ENCODE data around the gene THSD4.
A peak's percentile ranks its signal among the peaks of the same experiment; 100 is the strongest.
"Not testable (repeated sequence)": the region's sequence is repeated elsewhere in the genome, so short reads cannot be mapped to it uniquely, and the experiment has no call there.

THSD4 gene

DNA sequence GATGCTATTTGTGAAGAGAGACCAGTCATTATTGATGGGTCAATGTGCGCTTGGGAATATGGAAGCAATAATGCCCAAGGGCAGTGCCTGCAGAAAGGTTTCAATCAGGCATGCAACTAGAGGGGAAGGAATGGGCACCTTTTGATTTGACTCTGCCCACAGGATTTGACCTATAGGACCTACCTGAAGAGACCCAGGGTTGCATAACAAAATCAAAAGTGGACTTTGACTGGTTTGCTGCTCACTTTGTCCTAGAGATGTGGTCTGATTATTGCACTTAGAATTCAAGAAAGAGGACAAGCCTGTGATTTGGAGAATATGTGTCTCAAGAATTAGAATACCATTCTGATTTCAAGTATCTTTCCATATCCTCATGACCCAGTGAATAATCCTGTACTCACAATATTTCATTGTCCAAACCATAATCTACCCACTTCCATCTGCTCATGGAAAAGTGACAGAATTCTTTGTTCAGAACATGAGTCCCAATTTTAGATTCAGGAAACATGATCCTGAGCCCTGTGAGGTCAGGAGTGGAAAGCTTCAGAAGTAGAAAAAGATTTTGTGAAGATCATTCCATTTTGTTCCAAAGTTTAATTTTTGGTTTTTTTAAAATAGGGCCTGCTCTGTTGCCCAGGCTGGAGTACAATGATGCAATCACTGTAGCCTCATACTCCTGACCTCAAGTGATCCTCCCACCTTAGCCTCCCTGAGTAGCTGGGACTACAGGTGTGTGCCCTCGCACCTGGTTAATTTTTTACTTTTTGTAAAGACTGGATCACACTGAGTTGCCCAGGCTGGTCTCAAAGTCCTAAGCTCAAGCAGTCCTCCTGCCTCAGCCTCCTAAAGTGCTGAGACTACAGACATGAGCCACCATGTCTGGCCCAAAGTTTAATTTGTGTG is 543.8 kb downstream of the THSD4 start:
- DNase-seq (ENCODE audit: low read depth) = peak; percentile 33

DNA sequence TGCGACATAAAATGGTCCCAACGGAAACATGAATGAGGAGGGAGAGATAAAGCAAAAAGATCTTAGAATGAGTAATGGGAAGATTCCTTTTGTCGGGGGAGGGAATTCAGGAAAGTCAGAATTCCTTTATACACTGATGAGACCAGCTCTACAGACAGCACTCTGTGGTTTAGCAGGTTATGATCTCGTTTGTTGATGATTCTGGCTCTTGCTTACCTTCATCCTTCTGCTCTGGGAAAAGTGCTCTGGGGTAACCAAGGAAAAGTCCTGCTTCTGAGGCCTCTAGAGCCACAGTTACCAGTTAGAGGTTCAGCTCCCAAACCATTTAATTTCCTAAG is 544.4 kb downstream of the THSD4 start:
- no peak for DNase-seq (ENCODE audit: low read depth)

DNA sequence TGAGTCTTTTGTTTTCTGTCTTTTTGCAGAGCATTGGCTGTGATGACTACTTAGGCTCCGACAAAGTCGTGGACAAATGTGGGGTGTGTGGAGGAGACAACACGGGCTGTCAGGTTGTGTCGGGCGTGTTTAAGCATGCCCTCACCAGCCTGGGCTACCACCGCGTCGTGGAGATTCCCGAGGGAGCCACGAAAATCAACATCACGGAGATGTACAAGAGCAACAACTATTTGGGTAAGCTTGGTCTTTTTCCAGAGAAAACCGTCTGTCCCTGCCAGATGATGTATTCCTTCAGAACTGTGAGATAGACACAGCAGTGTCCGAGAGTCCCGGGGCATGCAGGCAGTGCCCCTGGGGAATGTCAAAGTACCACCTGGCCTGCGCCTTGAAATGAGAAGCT is 545.2 kb downstream of the THSD4 start:
- no peak for DNase-seq (ENCODE audit: low read depth)

DNA sequence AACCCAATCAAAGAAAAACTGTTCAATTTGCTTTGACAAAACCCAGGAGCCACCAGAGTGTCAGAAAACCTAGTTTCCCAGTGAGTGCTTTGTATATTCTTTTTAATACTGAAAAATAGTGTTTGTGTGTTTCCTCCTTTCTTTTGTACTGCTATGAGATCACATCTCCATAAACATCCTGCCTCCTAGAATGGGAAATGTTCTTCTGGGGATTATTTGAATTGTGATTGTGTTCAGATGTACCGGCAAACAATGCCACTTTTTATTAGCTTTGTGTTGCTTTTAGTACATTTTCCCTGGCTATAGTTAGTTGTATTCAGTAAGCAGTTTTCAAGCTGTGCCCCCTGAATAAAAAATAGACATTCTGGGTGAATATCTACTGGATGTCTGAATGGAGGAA is 547.0 kb downstream of the THSD4 start:
- no peak for DNase-seq (ENCODE audit: low read depth)

DNA sequence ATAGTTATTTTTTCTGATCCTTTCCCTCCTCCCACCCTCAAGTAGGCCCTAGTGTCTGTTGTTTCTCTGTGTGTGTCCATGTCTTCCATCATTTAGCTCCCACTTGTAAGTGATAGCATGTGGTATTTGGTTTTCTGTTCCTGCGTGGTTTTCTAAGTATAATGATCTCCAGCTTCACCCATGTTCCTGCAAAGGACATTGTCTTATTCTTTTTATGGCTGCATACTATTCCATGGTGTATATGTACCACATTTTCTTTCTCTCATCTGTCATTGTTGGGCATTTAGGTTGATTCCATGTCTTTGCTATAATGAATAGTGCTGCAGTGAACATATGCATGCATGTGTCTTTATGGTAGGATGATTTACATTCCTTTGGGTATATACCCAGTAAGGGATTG is 549.4 kb downstream of the THSD4 start:
- DNase-seq (ENCODE audit: low read depth) = no peak

DNA sequence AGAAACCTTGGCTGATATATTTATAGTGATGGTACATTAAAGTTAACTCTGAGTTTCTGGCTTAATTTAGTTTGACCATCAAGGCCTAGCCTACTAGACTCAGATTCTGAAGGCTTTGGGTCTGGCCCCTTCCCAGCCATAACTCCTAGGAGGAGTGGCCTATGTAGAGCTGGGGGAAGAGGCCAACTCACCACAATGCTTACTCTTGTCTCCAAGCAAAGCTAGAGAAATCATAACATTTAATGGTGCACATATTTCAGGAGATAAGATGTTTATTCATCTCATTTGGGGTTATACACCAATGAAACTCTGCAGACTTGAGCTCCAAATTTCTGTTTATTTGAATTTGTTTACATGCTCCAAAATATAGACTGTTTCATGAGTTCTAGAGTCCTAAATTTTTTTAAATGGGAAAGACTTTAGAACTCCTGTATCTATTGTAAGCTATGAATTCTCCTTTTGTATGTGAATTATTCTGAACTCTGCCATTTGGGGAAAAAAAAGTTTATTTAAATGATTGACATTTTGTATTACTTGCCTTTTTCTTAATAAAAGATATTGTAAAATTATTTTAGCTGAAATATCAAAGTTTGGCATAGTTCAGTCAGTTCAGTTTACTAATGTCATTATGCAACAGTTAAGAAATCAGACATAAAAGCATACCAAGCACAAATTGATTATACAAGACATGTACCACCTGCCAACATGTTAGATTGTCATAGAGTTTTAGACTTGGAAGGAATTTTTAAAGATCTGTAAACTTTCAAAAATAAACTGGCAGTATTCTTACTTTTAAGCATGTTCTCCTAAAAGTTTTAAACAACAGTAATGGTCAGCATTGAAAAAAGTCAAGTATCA is 551.7 kb downstream of the THSD4 start:
- DNase-seq (ENCODE audit: low read depth) = no peak

DNA sequence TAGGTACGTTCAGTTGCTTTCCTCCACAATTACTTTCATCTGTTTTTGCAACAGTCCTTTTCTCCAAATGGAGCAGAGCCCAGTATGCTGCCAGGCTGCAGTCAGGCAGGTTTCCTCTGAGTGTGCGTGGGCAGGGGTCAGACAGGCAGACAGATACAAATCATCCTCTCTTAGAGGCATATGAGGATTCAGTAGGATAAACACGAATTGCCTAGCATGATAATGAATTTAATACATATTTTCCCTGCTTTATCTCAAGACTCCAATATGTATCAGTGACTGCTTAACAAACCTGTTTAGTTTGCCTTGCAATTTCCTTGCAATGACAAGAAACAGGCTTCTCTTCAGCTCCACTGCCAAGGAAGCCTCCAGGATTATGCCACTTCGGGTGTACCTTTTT is 554.4 kb downstream of the THSD4 start:
- DNase-seq (ENCODE audit: low read depth) = no peak

DNA sequence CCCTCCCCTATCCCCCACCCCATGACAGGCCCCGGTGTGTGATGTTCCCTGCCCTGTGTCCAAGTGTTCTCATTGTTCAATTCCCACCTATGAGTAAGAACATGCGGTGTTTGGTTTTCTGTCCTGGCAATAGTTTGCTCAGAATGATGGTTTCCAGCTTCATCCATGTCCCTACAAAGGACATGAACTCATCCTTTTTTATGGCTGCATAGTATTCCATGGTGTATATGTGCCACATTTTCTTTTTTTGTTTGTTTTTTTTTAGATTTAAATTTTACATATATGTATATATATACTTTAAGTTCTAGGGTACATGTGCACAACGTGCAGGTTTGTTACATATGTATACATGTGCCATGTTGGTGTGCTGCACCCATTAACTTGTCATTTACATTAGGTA is 555.0 kb downstream of the THSD4 start:
- not testable (repeated sequence) for DNase-seq (ENCODE audit: low read depth)

DNA sequence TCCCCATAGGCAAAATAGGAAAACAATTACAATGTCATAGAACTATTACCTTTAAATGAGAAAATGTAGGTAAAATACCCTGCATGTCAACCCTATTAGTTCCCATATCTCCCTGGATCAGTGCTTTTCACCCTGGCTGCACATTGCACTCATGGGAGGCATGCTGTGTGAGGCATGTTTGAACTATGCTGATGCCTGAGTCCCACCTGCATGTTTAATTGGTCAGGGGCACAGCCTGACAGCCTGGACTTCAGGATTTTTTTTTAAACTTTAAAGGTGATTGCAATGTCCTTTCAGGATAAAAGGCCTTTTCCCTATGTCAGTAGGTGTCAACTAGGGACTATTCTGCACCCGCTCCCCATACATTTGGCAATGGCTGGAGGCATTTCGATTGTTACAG is 559.1 kb downstream of the THSD4 start:
- DNase-seq (ENCODE audit: low read depth) = no peak

DNA sequence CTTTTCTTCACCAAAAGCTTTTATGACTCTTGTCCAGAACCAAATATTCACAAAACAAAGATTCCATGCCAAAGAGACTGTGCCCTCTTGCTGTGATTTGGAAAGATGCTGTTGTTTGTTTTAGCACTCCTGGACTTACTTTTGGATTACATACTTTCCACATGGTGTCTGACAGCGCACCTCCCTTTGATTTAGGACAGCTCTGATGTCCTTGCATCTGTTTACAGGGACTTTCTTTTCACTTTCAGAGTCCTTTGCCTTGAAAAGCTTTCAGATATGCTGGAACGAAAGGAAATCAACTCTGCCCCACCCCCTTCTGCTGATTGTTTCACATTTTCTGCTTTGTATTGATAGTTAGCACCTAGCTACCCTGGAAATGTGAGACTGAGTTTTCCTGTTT is 562.1 kb downstream of the THSD4 start:
- no peak for DNase-seq (ENCODE audit: low read depth)

DNA sequence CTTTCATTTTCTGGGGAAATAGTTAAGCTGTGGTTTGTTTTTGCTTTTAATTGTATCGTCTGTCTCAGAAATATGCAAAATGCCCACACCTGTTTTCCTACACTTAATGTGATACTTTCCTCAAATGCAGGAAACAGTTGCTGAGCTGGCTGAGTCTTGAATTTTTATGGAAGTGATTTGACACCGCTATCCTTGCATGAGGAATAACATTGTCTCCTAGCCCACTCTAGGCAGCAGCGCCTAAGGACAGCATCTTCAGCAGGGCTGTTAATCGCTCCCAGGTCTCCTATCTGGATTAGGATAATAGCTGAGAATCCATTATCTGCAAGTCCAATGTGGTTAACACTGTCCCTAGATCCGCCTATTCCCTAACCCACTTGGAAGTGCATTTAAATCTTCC is 562.5 kb downstream of the THSD4 start:
- no peak for DNase-seq (ENCODE audit: low read depth)

DNA sequence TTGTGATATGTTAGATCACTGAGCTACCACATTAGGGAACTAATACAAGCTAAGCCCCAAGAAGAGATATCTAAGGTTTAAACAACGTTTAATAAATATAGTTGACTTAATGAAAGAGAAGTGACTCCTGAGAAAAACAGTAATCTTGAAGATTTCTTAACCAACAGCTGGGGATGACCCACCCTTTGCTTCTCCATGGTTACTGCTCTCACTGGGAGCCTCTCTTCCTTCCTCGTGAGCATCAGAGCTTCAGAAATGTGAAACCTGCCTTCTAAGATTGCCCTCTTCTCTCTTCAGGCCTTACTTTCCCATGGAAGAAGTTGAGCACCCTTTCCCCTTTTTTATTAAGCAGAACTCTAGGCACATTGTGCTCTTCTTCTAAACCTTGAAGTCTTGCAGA is 562.9 kb downstream of the THSD4 start:
- DNase-seq (ENCODE audit: low read depth) = peak; percentile 9

DNA sequence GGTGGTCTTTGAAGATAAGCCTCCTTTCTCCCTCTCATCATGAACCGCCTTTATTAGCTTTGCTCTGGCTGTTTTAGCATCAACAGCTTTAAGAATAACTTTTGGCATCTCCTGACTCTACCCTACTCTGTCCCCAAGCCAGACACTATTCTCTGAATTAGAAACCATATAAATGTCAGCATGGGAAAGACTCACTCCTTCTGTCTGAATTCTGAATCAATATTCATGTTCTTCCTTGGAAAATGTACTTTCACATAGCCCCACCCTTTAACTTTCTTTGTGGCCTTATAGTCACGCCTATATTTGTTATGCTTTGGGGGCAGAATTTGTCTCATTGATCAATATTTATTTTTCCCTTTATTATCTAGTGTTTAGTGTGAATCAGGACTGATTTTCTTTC is 563.3 kb downstream of the THSD4 start:
- DNase-seq (ENCODE audit: low read depth) = no peak

DNA sequence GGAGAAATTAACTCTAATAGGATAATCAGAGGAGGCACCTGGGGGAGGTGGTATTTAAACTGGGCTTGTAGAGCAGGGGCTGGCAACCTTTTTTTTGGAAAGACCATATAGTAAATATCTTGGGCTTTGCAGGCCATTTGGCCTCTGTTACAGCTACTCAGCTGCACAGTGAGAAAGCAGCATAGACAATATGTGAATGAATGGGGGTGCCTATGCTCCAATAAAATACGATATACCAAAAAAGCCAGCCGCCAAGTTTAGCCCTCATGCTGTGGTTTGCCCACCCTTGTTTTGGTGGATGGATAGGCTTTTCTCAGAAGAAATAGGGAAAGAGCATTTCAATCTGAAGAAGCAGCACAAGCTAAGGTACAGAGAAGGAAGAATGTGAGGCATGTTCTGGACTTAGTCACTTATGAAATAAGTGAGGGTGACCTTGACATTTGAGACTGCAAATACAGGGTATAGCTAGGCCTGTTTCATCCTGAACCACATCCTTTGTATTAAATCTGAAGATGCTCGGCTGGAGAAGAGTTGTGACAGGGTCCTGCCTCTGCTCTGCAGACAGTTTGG is 564.0 kb downstream of the THSD4 start:
- DNase-seq (ENCODE audit: low read depth) = no peak

DNA sequence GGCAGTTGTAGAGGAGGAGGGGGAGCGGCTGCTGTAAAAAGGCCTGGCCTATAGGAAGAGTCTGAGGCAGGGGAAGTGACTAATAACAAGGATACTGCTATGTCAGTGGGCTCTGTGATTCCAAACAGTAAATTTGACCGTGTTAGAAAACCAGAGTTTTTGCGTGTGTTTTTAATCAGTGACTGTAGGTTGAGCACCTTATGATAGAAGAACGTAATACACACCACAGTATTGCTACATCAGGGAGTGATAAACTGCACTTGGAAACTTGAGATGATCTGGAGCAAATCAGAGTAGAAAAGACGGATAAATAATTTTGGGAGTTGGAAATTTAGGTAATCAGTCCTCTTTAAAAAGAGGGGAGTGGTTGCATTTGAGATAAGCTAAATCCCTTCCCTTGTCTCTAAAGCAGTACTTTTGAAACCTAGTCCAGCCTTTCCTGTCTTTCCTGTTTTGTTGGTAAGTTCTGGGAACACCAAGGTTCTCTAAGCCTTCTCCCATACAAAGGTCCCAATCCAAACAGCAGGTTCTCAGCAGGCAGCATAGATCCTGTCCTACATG is 564.6 kb downstream of the THSD4 start:
- peak; percentile 11 for DNase-seq (ENCODE audit: low read depth)

DNA sequence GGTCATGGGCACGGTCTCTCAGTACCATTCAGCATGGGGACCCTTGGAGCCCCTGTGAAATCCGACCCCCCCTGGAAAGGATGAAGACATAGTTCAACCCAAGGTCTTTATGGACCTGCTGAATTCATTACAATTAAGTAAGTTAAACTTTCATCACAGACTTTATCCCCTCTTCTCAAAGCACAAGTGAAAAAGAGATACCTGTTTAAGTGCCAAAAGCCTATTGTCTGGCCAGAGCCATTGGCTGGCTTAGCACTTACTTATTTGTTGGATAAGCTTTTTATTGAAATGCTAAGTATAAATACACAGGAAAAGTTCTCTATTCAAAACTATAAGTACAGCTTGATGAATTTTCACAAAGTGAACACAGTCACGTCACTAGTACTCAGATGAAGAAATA is 566.7 kb downstream of the THSD4 start:
- no peak for DNase-seq (ENCODE audit: low read depth)

DNA sequence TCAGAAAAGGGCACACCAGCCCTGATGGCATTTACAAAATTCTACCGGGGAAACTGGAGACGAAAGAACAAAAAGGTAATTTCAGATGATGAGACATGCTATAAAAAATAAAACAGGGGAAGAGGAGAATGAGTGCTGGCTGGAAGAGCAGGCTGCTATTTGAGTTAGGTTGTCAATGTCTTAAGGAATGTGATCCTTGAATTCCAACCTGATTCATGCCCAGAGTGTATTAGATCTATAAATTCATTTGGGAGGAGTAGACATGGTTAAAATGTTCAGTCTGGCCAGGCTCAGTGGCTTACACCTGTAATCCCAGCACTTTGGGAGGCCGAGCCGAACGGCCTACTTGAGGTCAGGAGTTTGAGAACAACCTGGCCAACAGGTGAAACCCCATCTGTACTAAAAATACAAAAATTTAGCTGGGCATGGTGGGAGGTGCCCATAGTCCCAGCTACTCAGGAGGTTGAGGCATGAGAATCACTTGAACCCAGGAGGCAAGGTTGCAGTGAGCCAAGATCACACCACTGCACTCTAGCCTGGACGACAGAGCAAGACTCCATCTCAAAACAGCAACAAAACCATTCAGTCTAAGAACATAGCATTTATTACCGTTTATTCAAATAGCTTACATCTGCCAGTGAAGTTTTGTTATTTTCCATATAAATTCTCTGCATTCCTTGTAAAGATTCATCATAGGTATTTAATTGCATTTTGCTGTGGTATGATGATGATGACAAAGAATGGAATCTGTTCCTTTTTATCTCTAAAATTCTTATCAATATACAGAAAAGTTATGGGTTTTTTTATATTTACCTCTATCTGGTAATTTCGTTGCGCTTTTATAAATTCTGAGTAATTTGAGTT is 568.4 kb downstream of the THSD4 start:
- no peak for DNase-seq (ENCODE audit: low read depth)

DNA sequence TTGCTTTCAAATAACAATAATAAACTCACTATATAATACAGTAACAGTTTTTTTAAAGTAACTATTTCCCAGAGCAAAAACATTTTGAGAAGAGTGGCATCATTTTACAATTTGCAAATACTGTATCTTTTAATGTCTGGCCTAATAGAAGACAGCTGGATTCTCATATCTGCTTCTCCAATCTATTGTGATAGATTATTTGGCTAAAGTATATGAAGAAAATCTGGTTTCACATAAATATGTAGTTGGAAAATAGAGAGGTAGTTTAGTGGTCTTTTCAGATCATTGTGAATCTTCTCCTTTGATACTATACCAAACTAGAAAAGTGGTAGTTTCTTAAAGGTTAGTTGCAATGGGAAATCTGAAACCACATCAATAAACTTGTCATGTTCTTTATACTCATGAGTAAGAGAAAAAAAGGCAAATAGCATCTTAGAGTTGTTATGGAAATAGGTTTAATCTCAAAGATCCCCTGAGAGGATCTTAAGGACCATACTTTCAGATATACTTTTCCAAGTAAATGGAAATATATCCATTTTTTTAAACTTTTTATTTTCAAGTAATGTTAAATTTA is 570.2 kb downstream of the THSD4 start:
- no peak for DNase-seq (ENCODE audit: low read depth)

DNA sequence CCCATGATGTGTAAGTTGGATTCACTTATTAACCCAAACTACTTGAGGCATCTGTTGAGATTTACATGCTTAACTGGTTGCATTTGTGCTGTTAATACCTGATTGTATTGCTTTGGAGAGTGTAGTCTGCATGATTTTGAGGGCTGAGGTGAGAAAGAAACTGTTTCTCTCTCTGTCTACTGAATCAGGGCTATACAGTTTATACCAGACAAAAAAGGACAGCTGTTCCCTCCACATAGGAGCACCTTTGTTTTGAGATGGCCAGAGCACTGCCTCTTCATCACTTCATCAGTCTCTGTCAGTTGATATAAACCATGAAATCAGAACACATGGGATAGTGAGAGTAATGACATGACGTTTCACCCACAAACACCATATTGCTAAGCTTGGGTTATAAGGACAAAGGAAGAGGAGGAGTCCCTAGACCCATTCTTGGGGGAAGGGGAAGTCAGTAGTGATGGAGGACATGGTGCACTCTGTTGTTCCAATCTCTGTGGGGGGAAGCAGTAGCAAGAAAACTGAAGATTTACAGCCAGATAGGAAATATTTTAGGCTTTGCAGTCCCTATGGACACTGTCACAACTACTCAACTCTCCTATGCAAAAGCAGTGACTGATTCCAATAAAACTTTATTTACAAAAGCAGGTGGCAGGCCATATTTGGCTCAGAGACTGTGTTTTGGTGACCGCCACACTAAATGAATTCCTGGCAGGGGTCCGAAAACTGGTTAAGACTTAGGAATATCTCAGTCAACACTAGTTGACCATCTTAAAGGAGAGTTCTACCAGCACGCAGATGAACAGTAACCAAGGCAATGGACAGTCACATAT is 571.2 kb downstream of the THSD4 start:
- no peak for DNase-seq (ENCODE audit: low read depth)

DNA sequence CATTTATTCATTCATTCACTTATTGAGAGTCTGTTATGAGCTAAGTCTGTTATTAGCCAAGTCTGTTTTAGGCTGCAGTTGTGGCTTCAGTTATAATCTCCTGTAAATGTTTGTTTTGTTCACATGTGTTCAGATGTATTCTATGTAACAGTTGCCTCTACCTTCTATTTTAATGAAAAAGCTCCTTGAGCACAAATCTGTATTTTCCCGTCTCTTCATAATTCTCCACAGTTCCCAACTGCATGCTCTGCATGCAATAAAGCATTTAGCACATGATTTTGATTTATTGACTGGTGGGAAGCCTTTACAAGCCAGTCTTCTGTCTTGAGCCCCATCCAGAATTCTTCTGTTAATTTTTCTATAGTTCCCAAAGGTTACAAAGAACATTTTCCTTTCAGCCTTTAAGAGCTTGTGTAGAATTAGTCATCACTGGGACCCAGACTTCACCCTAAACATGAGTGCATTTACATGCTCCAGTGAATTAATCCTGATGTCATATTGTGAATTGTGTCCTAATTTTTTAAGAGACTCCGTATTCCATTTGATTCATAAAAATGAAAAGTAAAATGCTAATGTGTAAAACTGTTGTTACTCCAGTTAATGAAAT is 572.7 kb downstream of the THSD4 start:
- no peak for DNase-seq (ENCODE audit: low read depth)

Data from fibroblast of gingiva (primary cell).